Stimulated activated CD4-positive, alpha-beta T cell treated with anti-CD3 and anti-CD28 coated beads, Interleukin-2, amount 100 ng/mL, for 24 hours (primary cell): ENCODE data around the gene GREM1.

Source experiments
- DNase-seq, 2 donors: peaks; one replicate each; pipeline ENCODE4 v3.0.0-alpha.2; 2020

The GREM1 gene

DNA sequence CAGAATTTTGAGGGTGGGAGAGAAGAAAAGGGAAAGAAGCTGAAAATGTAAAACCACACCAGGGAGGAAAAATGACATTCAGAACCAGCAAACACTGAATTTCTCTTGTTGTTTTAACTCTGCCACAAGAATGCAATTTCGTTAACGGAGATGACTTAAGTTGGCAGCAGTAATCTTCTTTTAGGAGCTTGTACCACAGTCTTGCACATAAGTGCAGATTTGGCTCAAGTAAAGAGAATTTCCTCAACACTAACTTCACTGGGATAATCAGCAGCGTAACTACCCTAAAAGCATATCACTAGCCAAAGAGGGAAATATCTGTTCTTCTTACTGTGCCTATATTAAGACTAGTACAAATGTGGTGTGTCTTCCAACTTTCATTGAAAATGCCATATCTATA lies 15.5 kb downstream of the GREM1 start:
- DNase-seq: no peak

DNA sequence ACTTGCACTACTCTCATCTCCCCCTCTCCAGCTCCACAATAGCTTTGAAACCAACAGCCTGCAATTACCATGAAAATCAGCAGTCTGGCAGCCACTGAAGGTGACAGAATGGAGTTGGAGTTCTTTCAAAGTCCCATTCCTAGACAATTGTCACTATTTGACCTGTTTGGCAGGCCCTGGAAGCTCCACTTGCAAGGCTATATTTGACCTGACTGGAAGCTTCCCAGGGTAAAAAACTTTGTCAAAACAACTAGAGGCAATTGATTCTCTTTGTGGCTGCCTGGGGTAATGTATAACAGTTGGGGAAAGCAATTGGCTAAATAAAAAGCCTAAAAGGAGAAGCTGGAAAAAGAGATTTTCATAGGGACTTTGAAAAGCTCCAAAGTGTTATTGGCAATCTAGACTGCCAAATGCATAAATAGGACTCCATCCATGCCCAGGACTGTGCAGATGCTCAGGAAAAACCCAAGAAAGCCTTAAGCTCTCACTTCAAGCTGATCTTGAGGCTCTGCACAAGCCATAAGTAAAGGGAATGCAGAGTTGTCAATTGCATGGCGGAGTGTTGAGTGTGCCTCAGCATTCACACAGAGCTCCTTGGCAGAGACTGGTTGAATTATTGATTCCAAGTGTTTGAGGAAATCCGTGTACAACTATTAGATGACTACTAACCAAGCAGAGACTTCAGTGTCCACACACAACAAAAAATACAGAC lies 18.3 kb downstream of the GREM1 start:
- no peak for DNase-seq

DNA sequence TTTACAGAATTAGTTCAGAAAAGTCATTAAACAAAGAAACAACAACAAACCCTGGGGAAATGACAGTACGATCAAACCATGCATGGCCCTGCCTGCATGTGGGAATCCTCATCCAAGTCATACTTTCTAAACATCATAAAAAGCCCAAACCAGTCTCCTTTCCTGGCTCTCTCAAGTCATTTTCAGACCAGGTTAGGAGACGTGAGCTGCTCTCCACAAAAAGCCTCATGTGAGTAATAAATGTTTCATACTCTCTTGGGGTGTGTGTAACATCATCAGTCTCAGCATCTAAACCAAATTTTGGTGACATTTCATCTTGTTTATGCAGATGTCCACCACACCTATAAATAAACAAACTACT lies 18.9 kb downstream of the GREM1 start:
- no peak for DNase-seq

DNA sequence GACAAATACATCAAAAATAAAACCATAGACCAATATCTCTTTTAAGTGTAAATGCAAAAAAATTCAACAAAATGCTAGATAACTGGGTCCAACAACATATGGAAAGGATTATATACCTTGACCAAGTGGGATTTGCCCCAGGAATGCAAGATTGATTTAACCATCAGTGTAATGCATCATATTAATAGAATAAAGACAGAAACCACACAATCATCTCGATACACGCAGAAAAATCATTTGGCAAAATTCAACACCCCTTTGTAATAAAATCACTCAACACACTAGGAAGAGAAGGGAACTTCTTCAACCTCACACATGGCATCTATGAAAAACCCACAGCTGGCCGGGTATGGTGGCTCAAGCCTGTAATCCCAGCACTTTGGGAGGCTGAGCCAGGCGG lies 19.5 kb downstream of the GREM1 start:
- DNase-seq: no peak

DNA sequence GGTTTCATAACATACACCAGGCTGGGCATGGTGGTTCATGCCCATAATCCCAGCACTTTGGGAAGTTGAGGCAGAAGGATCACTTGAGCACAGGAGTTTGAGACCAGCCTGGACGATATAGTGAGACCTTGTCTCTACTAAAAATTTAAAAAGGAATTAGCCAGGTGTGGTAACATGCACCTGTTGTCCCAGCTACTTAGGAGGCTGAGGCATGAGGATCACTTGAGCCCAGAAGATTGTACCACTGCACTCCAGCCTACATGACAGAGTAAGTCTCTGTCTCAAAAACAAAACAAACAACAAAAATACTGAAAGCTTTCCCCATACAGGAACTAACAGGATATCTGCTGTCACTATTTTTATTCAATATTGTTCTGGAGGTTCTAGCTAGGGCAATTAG lies 20.9 kb downstream of the GREM1 start:
- no peak for DNase-seq

DNA sequence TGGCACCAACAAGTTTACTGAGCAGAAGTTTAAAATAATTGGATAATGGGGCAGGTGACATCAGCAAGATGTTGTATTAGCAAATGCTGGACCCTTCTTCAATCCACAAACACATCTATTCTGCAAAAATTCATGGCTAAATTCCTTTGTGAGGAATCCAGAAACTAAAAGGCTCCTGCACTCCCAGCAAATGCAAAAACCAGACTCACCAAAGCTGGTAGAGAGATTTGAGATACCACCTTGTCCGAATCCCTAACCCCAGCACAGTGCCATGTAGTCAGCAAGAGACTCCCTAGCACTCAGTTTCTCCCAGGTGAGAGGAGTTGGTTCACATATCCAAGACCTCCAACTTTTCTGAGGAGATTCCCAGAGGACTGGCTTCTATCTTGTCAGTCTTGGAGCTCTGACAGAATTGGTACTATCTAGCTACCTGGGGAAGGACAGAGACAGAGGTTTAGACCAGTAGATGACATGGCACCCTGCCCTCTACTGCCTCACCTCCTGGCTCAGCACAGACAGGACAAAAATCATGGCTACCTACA lies 21.8 kb downstream of the GREM1 start:
- DNase-seq: no peak

DNA sequence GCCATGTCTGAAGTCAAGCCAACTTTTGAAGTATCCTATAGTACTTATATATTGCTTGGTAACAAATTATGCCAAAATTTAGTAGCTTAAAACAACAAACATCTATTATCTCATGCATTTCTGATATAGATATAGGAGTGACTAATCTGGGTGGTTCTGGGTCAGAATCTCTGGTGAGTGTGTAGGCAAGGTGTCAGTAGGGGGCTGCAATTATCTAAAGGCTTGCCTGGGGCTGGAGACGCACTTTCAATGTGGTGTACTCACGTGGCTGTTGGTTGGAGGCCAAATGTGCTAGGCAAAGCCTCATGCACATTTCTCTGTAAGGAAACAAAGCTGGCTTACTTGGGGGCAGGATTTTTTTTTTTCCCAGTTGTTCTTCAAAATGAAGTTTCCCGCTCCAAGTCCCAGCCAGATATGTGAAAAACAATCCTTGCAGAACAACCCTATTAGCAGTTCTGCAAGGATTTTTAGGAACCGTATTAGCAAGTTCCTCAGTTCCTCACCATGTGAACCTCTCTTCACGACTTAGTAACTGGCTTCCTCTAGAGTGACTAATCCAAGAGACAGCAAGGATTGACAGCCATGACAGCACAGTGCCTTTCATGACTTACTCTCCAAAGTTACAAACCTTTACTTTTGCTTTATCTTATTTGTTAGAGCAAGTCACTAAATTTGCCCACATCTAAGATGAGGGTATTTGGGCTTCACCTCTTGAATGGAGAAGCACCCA lies 25.8 kb downstream of the GREM1 start:
- DNase-seq: no peak

DNA sequence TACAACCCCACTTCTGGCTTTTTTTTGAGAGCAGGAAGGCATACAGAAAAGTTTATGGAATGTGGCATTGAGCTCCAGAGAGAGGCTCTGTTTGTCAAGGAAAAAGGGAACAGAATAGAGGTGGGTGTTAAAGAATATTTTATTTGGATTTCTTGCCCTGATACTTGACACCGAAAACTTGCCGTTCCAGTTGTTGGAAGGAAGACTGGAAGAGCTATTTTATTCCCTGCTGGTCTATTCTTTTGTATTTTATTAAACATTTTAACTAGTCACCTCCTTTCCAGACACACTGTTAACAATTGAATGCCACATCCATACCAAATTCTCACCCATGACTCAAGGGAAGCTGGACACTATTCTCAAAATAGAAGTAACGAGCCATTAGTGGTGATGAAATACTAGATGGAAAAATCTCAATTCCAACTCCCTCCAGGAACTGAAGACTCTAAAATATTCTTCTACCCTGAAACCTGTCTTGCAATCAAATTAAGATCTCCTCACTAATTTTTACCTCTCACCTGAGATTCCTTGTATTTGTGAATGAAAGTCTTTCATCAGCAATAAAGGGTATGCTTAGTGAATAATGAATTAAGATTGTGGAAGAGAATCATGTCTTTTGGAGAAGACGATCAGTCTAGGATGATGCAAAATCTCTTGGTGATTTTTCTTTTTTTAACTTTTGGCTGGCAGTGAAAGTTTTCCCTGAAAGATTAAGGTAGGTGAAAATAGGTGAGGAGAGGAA lies 28.5 kb downstream of the GREM1 start:
- DNase-seq: no peak

DNA sequence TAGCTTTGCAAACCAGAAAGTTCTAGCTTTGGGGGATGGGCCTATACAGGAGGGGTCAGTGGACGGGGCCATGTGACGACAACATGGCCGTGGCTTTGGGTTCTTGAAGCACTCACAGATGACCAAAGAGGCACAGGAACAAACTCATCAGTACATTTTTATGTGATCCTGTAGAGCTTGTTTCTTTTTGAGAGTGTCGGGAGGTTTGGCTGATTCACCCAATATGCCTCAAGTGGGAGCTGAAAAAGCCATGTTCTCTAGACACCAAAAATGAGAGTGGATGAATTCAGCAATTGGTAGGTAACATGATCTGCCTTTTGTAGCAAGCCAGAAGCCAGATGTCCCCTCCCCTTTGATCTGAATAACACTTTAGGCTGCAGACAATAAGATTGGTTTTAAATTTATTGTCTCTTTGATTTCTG lies 30.1 kb downstream of the GREM1 start:
- DNase-seq: no peak

DNA sequence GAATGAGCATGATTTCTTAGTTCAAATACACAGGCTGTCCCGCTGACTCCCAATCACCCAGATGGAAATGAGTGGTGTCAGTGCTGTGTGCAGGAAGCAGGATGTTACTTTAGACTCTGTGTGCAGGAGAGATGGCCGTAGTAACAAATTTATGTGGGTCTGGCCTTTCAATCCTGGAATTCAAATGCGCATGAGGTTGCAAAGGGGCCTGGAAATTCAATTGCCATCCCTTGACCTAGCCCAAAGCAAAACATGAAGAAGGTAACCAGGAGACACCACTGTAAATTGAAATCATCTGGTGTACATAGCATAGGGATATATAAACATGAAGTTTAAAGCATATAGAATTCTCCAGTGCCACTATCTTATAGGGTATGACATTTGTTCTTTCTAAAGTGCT lies 33.2 kb downstream of the GREM1 start:
- no peak for DNase-seq

DNA sequence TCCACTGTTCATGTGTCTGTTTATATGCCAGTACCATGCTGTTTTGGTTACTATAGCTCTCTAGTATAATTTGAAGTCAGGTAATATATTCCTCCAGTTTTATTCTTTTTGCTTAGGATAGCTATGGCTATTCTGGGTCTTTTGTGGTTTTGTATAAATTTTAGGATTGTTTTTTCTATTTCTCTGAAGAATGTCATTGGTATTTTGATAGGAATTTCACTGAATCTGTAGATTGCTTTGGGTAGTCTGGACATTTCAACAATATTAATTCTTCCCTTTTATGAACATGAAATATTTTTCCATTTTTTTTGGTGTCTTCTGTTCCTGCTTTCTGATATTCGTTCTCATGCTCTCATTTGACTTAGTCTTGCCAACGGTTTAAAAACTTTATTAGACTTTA lies 39.6 kb downstream of the GREM1 start:
- DNase-seq: no peak

DNA sequence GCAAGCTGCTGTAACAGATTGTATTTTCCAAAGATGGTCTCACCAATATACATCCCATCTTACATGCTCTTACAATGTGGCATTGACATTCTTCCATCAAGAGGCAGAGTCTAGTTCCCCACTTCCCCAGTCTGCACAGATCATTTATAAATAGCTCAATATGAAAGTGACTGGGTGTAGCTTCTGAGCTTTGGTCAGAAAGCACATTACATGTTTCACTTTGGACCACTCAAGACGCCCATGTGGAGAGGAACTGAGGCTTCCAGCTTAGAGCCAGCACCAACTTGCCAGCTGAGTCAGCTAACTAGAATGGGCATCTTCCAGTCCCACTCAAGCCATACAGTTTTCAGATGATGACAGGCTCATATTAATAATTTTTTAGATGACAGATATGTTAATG lies 45.5 kb downstream of the GREM1 start:
- no peak for DNase-seq

DNA sequence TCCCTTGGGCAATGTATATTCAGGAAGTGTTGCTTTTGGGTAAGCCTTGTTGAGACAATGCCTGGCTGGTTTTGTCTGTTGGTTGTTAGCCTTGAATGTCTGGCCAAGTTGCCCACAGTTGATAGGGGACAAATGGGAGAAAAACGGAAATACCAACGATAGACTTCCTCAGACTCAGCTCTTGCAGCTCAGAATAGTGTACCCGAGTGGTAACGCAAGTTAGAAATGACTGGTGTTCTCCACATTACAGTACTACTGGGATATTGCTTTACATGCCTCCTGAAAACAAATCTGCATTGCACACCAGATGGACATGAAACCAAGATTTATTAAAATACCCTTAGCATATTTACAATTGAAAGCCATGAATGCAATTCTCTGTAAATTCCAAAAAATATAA lies 47.4 kb downstream of the GREM1 start:
- DNase-seq: no peak

DNA sequence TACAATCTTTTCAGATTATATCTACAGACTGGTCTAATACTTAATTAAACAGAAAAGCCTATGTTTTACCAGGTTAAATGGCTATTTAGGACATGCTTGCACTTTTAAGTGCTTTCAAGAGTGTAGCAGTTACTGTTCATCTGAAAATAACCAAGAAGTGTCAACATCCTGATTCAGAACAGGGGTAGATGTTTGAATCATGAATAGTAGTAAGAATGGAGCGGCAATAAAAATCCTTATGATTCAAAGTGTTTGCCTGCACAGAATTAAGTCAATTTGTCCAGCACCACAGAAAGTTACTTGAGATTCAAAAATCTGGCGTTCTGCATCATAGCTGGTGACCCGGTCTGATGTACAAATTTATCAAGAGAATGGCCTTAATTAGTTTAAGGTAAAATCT lies 48.3 kb downstream of the GREM1 start:
- DNase-seq: no peak

DNA sequence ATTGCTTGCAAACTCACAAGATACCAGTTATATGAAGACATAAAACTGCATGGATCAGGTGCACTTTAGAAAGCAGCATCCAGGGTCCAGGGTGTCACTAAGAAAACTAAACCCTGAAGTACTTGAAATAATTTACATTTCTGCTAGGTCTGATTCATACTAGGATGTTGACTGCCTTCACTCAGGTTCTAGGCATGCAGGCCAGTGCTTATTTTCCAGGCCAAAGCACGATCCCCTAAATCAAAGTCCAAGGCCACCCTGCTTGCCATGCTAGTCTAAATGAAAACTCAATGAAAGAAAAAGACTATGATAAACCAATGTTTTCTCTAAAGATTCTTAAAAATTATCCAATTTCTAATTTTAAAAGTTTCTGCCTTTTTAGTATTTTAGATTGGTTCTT lies 49.4 kb downstream of the GREM1 start:
- DNase-seq: no peak

DNA sequence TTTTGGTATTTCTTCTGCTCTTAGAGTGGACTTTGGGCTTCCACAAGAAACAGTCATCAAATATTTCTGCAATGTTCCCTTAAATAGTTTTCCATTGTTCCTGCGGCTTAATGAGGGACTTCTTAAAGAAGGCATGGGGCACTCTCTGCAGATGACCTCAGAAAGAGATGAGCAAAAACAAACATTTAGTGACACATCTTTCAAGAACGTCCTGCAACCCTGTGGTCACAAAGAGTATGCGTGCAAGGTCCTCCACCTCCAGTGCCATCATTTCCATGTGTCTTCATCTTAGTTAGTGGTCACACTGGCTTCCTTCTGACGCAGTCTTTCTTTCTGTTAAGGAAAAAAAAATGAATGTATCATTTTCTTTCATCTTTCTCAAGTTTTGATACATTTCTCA lies 56.2 kb downstream of the GREM1 start:
- DNase-seq: no peak

DNA sequence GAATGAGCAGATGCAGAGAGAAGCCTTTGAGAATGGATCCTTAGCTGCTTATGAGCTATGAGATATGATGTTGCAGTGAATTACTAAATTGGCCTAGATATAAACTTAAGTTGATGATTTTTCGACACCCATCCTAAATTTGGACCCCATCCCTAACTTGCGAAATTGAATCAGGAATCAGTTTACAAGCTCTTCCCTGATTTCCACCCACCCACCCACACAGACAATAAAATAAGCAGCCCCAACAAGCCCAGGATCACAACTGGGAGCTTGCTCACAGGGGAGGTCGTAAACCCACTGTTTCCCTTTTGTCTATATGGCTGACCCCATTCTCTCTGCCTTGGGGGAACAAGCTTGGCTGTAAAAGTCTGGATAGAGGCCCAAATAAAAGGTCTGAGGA lies 57.3 kb downstream of the GREM1 start:
- DNase-seq: no peak

DNA sequence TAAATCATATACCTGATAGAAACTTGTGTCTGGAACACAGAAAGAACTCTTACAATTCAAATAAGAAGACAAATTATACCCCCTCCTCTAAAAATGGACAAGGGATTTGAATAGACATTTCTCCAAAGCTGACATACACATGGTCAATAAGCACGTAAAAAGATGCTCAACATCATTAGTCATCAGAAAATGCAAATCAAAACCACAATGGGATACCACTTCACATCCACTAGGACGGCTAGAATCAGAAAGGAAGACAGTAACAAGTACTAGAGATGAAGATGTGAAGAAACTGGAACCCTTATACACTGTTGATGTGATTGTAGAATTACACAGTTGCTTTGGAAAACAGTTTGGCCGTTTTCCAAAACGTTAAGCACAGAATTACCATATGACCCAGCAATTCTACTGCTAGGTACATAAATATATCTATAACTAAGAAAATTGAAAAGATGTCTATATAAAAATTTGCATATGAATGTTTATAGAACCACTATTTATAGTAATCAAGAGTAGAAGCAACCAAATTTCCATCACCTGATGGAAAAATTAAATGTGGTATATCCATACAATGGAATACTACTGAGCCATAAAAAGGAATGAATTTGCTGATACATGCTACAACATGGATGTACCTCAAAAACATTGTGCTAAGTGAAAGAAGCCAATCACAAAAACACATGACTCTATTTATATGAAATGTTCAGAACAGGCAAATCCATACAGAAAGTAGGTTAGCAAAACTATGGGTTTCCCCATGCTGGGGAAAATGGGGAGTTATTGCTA lies 60.8 kb downstream of the GREM1 start:
- DNase-seq: no peak

DNA sequence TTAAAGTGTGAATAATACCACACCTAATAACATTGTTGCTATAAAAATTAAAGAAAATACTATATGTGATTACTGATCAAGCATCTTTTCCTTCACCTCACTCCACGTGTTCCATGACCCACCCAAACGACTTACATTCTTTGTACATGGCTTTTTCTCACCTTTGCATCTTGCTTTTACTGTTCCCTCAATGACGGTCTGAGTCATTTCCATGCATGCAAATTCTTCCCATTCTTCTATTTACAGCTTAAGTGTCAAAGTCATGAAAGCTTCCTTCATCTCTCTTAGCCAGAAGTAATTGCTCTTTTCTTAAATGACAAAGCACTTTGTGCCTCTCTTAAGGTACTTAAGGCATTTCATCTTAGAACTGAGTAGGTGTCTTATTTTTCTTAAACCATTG lies 64.0 kb downstream of the GREM1 start:
- no peak for DNase-seq

DNA sequence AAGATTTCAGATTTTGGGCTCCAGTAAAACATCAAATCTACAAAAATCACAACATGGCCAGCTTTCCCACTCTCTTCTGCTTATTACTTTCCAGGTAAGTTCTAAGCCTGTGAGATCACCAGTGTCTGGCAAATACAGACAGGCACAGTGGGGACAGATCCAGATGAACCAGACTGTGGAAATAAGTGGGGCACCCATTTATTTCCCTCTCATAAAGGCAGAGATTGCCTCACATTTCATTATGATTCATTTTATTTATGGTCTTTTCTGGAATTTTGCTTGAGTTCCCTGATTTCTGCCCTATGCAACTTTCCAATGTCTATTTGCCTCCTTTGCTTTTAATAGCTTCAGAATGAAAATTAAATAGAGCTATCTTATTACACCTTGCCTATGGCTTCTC lies 66.8 kb downstream of the GREM1 start:
- DNase-seq: no peak

DNA sequence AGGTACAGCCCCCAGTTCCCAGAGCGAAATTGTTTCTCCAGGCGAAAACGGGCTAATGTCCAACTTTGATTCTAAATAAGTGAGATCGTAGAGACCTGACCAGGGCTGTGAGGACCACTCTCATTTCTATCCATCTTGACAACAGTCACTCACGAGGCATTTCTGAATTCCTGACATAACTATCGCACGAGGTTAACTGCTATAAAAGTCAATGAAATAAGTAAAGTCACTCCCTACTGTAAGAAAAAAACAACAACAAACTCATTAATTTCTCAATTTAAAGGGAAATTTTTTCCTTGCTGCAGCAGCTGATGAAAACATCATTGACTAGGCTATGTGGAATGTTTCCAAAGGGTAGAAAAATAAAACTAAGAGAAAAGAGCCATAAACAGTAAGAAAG lies 69.1 kb downstream of the GREM1 start:
- no peak for DNase-seq

DNA sequence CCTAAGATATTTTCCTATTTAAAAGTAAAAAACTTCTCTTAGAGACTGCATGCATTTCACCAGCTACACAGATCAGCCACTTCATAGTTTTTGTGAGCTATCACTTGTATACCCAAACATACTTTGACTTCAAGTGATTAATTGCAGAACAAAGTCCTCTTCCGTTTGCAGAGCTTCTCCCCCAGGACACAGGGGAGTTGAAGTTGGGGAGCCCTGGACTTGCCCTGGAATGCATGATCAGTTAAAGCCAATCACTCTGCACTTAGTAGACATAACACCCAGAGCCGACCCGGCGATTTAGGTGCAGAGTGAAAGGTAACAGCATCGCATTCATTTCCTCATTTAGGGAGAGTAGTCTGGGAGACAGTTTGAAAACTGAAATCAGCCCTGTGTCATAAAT lies 70.1 kb downstream of the GREM1 start:
- DNase-seq: no peak

DNA sequence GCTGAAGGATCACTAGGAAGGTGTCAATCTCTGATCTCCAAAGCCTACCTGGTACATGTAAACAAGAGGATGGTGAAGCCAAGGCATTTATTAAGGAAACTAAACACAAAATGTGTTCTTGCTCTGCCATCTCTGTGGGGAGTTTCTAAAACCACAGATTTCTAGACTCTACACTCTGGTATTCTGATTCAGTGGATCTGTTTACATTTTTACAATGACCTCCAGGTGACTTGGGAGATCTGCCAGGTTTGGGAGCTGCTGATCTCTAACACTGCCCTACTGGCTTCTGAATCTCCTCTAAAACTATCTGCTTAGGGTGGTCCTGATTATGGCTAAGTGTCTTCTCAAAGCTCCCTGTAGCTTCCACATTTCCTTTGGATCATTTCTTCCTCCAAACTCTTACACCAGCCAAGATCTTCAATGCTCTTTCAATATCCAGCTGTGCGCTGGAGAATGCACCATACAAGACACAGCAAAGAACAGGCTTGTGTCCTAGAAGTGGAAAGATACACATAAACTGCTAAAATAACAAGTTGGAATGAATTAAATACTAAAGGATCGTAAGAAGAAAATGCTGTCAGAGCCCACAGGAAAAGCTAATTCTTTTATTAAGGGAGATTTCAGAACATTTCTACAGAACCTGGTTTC lies 72.7 kb downstream of the GREM1 start:
- DNase-seq: no peak
